Ovary (tissue), 3 donors: ENCODE measurements around the gene HMGB1.

Experiments used
- CTCF ChIP-seq, 3 donors: fragments of 450-650 bp in 2 of 3; fragments of 200-600 bp in 1 of 3; IDR thresholded peaks; one replicate each; pipeline versions ENCODE4 v1.5.1 to v1.8.0; 2016 to 2022; ENCODE audit warnings: antibody characterized with exemption in 3 of 3, mild to moderate bottlenecking in 1 of 3
- POLR2A ChIP-seq: fragments of 450-650 bp; IDR thresholded peaks from one replicate; pipeline ENCODE4 v1.6.1; 2017; ENCODE audit warnings: antibody characterized with exemption, mild to moderate bottlenecking, moderate library complexity
- donor health status: DM: no; HTN: no; CAD: no.

- TF ChIP-seq CTCF (IDR thresholded peaks at IDR 0.05) (no peak), POLR2A (no peak)
These were observed 51.9 kb downstream of the HMGB1 start for GRCh38 chr13:30413842-30414241.
